Activated CD4-positive, alpha-beta T cell treated with anti-CD3 and anti-CD28 coated beads for 24 hours (primary cell): ENCODE results near the gene LAMTOR3.
"Not testable (repeated sequence)": the region's sequence is repeated elsewhere in the genome, so short reads cannot be mapped to it uniquely, and the experiment has no call there.

Source experiments
- DNase-seq, 2 donors: peaks; one replicate each; pipeline ENCODE4 v3.0.0-alpha.2; 2020; ENCODE audit warnings: low read depth in 2 of 2

The LAMTOR3 gene

DNA sequence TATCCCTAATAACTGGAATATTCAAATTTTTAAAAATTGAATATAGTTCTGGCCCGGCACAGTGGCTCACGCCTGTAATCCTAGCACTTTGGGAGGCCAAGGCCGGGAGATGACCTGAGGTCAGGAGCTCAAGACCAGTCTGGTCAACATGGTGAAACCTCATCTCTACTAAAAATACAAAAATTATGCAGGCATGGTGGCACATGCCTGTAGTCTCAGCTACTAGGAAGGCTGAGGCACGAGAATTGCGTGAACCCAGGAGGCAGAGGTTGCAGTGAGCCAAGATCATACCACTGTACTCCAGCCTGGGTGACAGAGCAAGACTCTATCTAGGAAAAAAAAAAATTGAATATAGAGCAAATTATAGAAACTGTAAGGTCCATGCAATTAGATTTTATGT lies 64.2 kb downstream of the LAMTOR3 start:
- not testable (repeated sequence) for DNase-seq

DNA sequence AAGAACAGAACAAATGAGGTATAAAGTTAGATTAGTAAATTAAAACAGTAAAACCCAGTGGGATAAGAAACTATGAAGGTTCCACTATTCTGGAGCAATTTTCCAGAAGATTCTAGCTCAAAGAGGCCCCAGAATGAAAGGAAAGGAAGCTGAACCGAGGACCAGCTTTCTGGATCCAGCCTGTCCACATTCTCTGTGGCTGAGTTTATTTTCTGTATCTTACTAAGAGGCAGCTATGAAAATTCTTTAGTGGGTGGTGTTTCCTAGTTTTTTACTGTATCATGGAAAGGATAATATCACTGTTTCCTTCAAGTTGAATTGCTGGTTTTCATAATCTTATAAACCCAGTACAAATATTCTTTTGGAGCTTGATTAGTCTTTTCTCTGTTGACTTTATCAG lies 65.8 kb downstream of the LAMTOR3 start:
- no peak for DNase-seq
